H9 (cell line): ENCODE measurements around the gene NOS3. TPM values are rescaled to one million over a fixed set of nuclear protein-coding genes. Genes with fewer than 3 reads are reported as not detected.

ENCODE experiments used
- DNase-seq: peaks from one replicate; pipeline ENCODE4 v3.0.0-alpha.2; 2017
- H2AFZ ChIP-seq: one replicate; pipeline ENCODE4 v1.6.1; 2013; ENCODE audit warnings: mild to moderate bottlenecking, low read length, control low read depth, moderate library complexity
- H2AK5ac ChIP-seq: 2 replicates; pipeline ENCODE4 v1.6.1; 2013; ENCODE audit warnings: low read length, control low read depth, mixed read lengths; ENCODE audit not compliant: insufficient read length
- H2BK120ac ChIP-seq: one replicate; pipeline ENCODE4 v1.6.1; 2013; ENCODE audit warnings: low read depth, mild to moderate bottlenecking, low read length, control low read depth, inconsistent platforms; ENCODE audit not compliant: poor library complexity, severe bottlenecking
- H2BK12ac ChIP-seq: 2 replicates; pipeline ENCODE4 v1.6.1; 2013; ENCODE audit warnings: low read length, control low read depth, mixed read lengths, low read depth; ENCODE audit not compliant: insufficient read length
- H2BK15ac ChIP-seq: 2 replicates; pipeline ENCODE4 v1.6.1; 2013; ENCODE audit warnings: low read depth, low read length, control low read depth
- H2BK20ac ChIP-seq: one replicate; pipeline ENCODE4 v1.6.1; 2013; ENCODE audit warnings: low read depth, mild to moderate bottlenecking, low read length, control low read depth, inconsistent platforms; ENCODE audit not compliant: poor library complexity, severe bottlenecking
- H2BK5ac ChIP-seq: 2 replicates; pipeline ENCODE4 v1.6.1; 2013; ENCODE audit warnings: low read length, control low read depth, mixed read lengths; ENCODE audit not compliant: insufficient read length
- H3K14ac ChIP-seq: 2 replicates; pipeline ENCODE4 v1.6.1; 2013; ENCODE audit warnings: low read length, control low read depth; ENCODE audit not compliant: insufficient read depth
- H3K18ac ChIP-seq: 2 replicates; pipeline ENCODE4 v1.6.1; 2013; ENCODE audit warnings: low read depth, mild to moderate bottlenecking, mixed read lengths, low read length, control low read depth; ENCODE audit not compliant: insufficient read length
- H3K23ac ChIP-seq: 2 replicates; pipeline ENCODE4 v1.6.1; 2013; ENCODE audit warnings: low read length, control low read depth, mixed read lengths, low read depth; ENCODE audit not compliant: insufficient read length
- H3K23me2 ChIP-seq: 2 replicates; pipeline ENCODE4 v1.6.1; 2013; ENCODE audit warnings: low read depth, mild to moderate bottlenecking, mixed read lengths, low read length, control low read depth; ENCODE audit not compliant: insufficient read length, poor library complexity, severe bottlenecking
- H3K27ac ChIP-seq: 2 replicates; pipeline ENCODE4 v1.5.1; 2013; ENCODE audit warnings: low read length, control low read depth, mixed read lengths, low read depth; ENCODE audit not compliant: insufficient read length
- H3K27me3 ChIP-seq: 2 replicates; pipeline ENCODE4 v1.6.1; 2013; ENCODE audit warnings: low read length, control low read depth, inconsistent platforms; ENCODE audit not compliant: insufficient read depth
- H3K4ac ChIP-seq: 2 replicates; pipeline ENCODE4 v1.6.1; 2013; ENCODE audit warnings: low read depth, mild to moderate bottlenecking, control low read depth, inconsistent platforms, low read length, moderate library complexity
- H3K4me1 ChIP-seq: 2 replicates; pipeline ENCODE4 v1.6.1; 2013; ENCODE audit warnings: low read length, control low read depth, inconsistent platforms; ENCODE audit not compliant: insufficient read depth
- H3K4me2 ChIP-seq: 2 replicates; pipeline ENCODE4 v1.6.1; 2013; ENCODE audit warnings: low read length, control low read depth, mixed read lengths; ENCODE audit not compliant: insufficient read length, insufficient read depth
- H3K56ac ChIP-seq: 2 replicates; pipeline ENCODE4 v1.6.1; 2013; ENCODE audit warnings: low read depth, mild to moderate bottlenecking, mixed read lengths, low read length, control low read depth; ENCODE audit not compliant: insufficient read length
- H3K79me1 ChIP-seq: 2 replicates; pipeline ENCODE4 v1.6.1; 2013; ENCODE audit warnings: low read depth, mild to moderate bottlenecking, moderate library complexity, low read length, control low read depth, inconsistent platforms; ENCODE audit not compliant: insufficient read depth, poor library complexity, severe bottlenecking
- H3K79me2 ChIP-seq: 2 replicates; pipeline ENCODE4 v1.6.1; 2013; ENCODE audit warnings: low read length, control low read depth, inconsistent platforms; ENCODE audit not compliant: insufficient read depth
- H3K9ac ChIP-seq: 2 replicates; pipeline ENCODE4 v1.6.1; 2013; ENCODE audit warnings: low read length, control low read depth, mixed read lengths; ENCODE audit not compliant: insufficient read length; ENCODE audit errors: extremely low read depth
- H3K9me3 ChIP-seq: one replicate; pipeline ENCODE4 v1.6.1; 2013; ENCODE audit warnings: low read depth, low read length, inconsistent platforms; ENCODE audit not compliant: control insufficient read depth
- H3T11ph ChIP-seq: one replicate; pipeline ENCODE4 v1.6.1; 2013; ENCODE audit warnings: mild to moderate bottlenecking, low read length, control low read depth, inconsistent platforms
- H4K20me1 ChIP-seq: one replicate; pipeline ENCODE4 v1.6.1; 2013; ENCODE audit not compliant: control insufficient read depth, insufficient read length, insufficient read depth
- H4K5ac ChIP-seq: 2 replicates; pipeline ENCODE4 v1.6.1; 2013; ENCODE audit warnings: low read depth, mild to moderate bottlenecking, mixed read lengths, low read length, control low read depth; ENCODE audit not compliant: insufficient read length
- H4K8ac ChIP-seq: replicated peaks from 2 replicates; pipeline ENCODE4 v1.6.1; 2013; ENCODE audit warnings: low read length, control low read depth, mixed read lengths, low read depth; ENCODE audit not compliant: insufficient read length
- H4K91ac ChIP-seq: 2 replicates; pipeline ENCODE4 v1.6.1; 2013; ENCODE audit warnings: low read depth, mild to moderate bottlenecking, moderate library complexity, mixed read lengths, low read length, control low read depth; ENCODE audit not compliant: insufficient read length
- H3K27ac Mint-ChIP-seq, 3 experiments: 2 replicates in 2 of 3; 3 replicates in 1 of 3; pipeline ENCODE4 v1.8.0; 2020 to 2021; ENCODE audit warnings: mixed read lengths in 3 of 3, mild to moderate bottlenecking in 1 of 3, moderate library complexity in 1 of 3
- H3K27me3 Mint-ChIP-seq: 2 replicates; pipeline ENCODE4 v1.8.0; 2021; ENCODE audit warnings: low read depth, mild to moderate bottlenecking, moderate library complexity, mixed read lengths
- H3K36me3 Mint-ChIP-seq, 3 experiments: 2 replicates in 2 of 3; 3 replicates in 1 of 3; pipeline ENCODE4 v1.8.0; 2020 to 2021; ENCODE audit warnings: low read depth in 3 of 3, mixed read lengths in 3 of 3; ENCODE audit not compliant: insufficient read depth in 1 of 3
- H3K4me1 Mint-ChIP-seq, 2 experiments: 2 replicates each; pipeline ENCODE4 v1.8.0; 2020; ENCODE audit warnings: mixed read lengths in 2 of 2
- H3K4me3 Mint-ChIP-seq, 2 experiments: 2 replicates in 1 of 2; 3 replicates in 1 of 2; pipeline ENCODE4 v1.8.0; 2020 to 2021; ENCODE audit warnings: mild to moderate bottlenecking in 2 of 2, mixed read lengths in 2 of 2, moderate library complexity in 1 of 2
- H3K9me3 Mint-ChIP-seq, 2 experiments: 2 replicates in 1 of 2; 3 replicates in 1 of 2; pipeline ENCODE4 v1.8.0; 2020; ENCODE audit warnings: mild to moderate bottlenecking in 2 of 2, mixed read lengths in 2 of 2, moderate library complexity in 1 of 2
- WGBS: extraction: QIAGEN DNeasy Blood & Tissue Kit; methylation state at CpG from one replicate; pipeline ENCODE4 v1.1.7; 2013; ENCODE audit warnings: missing lambda C conversion rate, low lambda C conversion rate, mixed read lengths; ENCODE audit not compliant: insufficient read length; ENCODE audit errors: extremely low coverage; 5-methylcytosine and 5-hydroxymethylcytosine counted together
- total RNA-seq: library from RNA; stranded (reverse); gene quantifications from 2 replicates; pipeline ENCODE4 v1.2.1, GENCODE V29; 2021
- TF ChIP-seq, protein P1 (sequence below): fragments of 200-600 bp; sonication (generic); conservative IDR thresholded peaks from 3 replicates; pipeline ENCODE4 v1.8.0; 2021; ENCODE audit warnings: antibody characterized with exemption, mild to moderate bottlenecking

The NOS3 gene
- total RNA-seq, 1 experiment from 2014 or later = 4.5 TPM

GRCh38 chr7:150954986-150955518 lies 35.8 kb upstream of the NOS3 start:
- Histone ChIP-seq H3K79me1 (no peaks in the 10 kb centered on the region), H3K23ac (no peak overlapping the region), H4K8ac (no peak overlapping the region), H3K79me2 (no peaks in the 10 kb centered on the region), H3K14ac (no peak overlapping the region), H3K27ac (no peak overlapping the region), H3K9me3 (no peaks in the 10 kb centered on the region), H2AFZ (no peak overlapping the region), H3K4ac (no peak overlapping the region), H3T11ph (no peak overlapping the region), H3K18ac (no peak overlapping the region), H3K23me2 (no peaks in the 10 kb centered on the region), H4K5ac (no peak overlapping the region), H3K9ac (no peak overlapping the region), H4K91ac (no peak overlapping the region), H3K56ac (no peak overlapping the region), H2BK12ac (no peak overlapping the region), H3K27me3 (no peaks in the 10 kb centered on the region), H3K4me2 (no peak overlapping the region), H2BK120ac (no peak overlapping the region), H2BK15ac (no peak overlapping the region), H2AK5ac (no peak overlapping the region), H2BK20ac (no peak overlapping the region), H2BK5ac (no peak overlapping the region), H3K4me1 (no peaks in the 10 kb centered on the region), H4K20me1 (no peaks in the 10 kb centered on the region)
- Mint-ChIP-seq H3K36me3 (peaks cover 0 to 12% (median 0%) of the 10 kb centered on the region in 3 experiments; a peak in 3 of 7 replicates), H3K4me3 (no peak overlapping the region; a peak in 1 of 5 replicates), H3K27me3 (peaks cover 4% of the 10 kb centered on the region), H3K9me3 (no peaks in the 10 kb centered on the region), H3K4me1 (peaks cover 14% of the 10 kb centered on the region in 2 experiments), H3K27ac (no peak overlapping the region; a peak in 1 of 7 replicates)
- DNase-seq = no peak
- TF ChIP-seq, protein P1, sequence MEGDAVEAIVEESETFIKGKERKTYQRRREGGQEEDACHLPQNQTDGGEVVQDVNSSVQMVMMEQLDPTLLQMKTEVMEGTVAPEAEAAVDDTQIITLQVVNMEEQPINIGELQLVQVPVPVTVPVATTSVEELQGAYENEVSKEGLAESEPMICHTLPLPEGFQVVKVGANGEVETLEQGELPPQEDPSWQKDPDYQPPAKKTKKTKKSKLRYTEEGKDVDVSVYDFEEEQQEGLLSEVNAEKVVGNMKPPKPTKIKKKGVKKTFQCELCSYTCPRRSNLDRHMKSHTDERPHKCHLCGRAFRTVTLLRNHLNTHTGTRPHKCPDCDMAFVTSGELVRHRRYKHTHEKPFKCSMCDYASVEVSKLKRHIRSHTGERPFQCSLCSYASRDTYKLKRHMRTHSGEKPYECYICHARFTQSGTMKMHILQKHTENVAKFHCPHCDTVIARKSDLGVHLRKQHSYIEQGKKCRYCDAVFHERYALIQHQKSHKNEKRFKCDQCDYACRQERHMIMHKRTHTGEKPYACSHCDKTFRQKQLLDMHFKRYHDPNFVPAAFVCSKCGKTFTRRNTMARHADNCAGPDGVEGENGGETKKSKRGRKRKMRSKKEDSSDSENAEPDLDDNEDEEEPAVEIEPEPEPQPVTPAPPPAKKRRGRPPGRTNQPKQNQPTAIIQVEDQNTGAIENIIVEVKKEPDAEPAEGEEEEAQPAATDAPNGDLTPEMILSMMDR = no peak
- WGBS = no CpG with 5 or more reads among the region's 21 CpGs
